T-helper 2 cell treated with Interferon-gamma antibody and Interleukin-4, amounts not matched to agents 100 ng/mL and 5 ng/mL, for 36 hours (primary cell): ENCODE measurements around the gene PPP1R27. TPM values are rescaled to one million over a fixed set of nuclear protein-coding genes. Genes with fewer than 3 reads are reported as not detected.

ENCODE experiments used
- intact Hi-C: fragments of 100-400 bp; cut with micrococcal nuclease; formaldehyde crosslinking; loops from one replicate; pipeline ENCODE4 v1.15.1; 2023
- total RNA-seq: library from RNA; stranded (reverse); gene quantifications from 2 replicates; pipeline ENCODE4 v1.2.3, GENCODE V29; 2022

Gene PPP1R27
- total RNA-seq, 1 donor from 2014 or later, result not detected

GRCh38 chr17:81863123-81863675, 28.3 kb upstream of the PPP1R27 start:
- intact Hi-C loops, result loop anchor here (5.0 kb wide), 2 partner anchors 151 to 351 kb away; partner anchors contain the start of genes ACTG1 and SLC25A10

DNA sequence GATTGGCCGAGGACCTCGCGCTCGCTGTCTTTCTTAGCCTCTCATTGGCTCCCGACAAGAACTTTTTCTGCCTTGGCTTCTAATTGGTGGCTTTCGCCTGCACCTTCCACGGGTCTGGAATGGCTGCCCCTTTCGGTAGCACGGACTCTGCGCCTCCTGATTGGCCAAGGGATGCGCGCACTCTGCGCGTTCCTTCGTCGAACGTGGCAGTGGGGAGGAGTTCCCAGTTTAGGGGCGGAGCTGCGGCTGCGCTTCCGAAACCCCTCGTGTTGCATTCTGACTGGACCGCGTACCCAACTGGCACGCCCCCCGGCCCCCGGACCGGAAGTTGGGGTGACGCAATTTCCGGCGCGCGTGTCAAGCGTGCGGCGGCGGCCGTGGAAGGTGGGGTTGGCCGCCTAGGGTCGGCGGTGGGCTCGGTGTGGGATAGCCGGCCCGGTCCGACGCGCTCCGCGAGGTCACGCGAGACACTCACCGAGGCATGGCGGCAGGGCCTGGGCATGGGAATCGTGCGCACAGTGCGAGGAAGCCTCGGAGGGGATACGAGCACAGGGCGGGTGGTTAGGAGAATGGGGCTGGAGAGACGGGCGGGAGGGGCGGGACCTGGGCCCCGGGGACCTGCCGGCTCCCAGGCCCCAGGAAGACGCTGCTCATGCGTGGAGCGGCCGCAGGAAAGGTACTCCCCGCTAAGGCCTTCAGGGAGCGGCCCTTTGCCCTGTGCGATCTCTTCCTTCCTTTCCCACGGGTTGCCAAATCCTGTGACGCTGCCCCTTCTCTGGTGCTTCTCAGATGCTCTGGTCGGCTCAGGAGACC, 26.1 kb upstream of the PPP1R27 start:
- intact Hi-C loops, result loop anchor here (1.0 to 5.0 kb wide), 7 partner anchors 10 to 349 kb away; partner anchors contain the start of genes ACTG1, ALYREF, ANAPC11 and ARHGDIA

GRCh38 chr17:81859906-81860755, 25.3 kb upstream of the PPP1R27 start, which contains the start of gene P4HB:
Gene P4HB (minus strand): TSS chr17:81860535. CDS start chr17:81860471, 64 bp downstream.
- intact Hi-C loops, result loop anchor here (1.0 to 5.0 kb wide), 6 partner anchors 27 to 348 kb away; partner anchors contain the start of genes ACTG1, ALYREF, ANAPC11 and MAFG

GRCh38 chr17:81858967-81859905, 24.4 kb upstream of the PPP1R27 start:
- intact Hi-C loops, result no loop called here

DNA sequence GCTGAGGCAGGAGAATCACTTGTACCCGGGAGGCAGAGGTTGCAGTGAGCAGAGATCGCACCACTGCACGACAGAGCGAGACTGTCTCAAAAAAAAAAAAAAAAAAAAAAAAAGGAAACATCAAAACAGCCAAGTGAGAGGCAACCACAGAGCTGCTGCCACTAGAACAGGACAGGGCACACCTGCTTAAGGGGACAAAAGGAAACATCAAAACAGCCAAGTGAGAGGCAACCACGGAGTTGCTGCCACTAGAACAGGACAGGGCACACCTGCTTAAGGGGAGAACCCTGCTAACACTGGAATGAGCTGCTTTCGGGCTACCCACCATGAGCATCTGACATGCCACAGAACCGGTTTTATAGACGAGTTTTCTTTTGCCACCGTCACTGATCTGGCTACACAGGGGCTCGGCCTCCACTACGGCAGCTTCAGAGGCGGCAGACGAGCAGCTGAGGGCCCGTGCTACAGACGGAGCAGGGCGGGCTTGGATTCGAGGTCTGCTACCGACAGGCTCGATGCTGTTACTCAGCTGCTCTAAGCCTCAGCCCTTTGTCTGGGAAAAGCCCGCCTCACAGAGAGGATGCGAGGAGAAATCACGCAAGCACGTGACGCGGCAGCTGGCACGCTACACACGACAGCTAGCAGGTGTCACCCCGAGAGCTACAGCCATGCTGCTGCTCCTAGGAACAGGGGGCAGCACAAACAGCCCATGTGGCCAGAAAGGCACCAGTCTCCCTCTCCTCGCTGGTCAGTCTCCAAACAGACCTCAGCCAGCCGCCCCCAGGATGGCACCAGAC, 23.5 kb upstream of the PPP1R27 start:
- intact Hi-C loops, result no loop called here

- intact Hi-C loops, result no loop called here
Observed at GRCh38 chr17:81854974-81855774, 20.3 kb upstream of the PPP1R27 start.

DNA sequence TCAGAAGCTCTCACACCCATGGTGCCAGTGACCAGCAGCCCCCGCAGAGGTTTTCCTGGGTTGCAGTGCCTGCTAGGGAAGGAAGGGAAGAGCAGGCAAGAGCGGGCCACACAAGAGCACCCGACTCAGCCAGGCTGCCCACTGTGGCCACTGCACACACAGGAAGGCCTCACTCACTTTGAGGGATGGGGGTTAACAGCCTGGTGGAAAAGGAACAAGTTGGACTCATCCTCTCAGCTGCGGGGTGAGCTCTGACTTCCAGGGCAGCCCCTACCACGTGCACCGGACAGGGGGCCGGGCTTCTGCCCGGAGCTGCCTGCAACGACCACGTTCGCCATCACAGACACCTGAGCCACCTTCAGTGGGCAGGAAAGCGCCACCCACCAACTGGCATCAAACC, 17.4 kb upstream of the PPP1R27 start:
- intact Hi-C loops, result no loop called here

- intact Hi-C loops, result no loop called here
Observed at GRCh38 chr17:81851423-81851822, 16.6 kb upstream of the PPP1R27 start.

DNA sequence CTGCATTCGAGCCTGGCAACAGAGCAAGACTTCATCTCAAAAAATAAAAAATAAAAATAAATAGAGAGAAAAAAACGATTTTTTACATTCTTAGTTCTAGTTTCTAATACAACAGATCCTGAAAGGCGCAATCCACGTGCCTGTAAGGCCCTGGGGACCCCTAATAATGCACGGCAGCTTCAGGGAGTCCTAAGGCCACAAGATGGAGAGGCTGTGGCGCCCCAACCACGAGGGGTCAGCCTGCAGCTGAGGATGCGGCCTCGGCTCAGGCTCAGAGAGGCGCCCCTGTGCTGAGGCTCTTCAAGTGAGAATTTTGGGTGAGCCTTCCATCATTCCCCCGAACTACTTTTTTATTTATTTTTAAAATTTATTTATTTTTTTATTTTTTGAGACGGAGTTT, 14.6 kb upstream of the PPP1R27 start:
- intact Hi-C loops, result no loop called here

- intact Hi-C loops, result no loop called here
Observed at GRCh38 chr17:81846743-81847689, 12.2 kb upstream of the PPP1R27 start.

DNA sequence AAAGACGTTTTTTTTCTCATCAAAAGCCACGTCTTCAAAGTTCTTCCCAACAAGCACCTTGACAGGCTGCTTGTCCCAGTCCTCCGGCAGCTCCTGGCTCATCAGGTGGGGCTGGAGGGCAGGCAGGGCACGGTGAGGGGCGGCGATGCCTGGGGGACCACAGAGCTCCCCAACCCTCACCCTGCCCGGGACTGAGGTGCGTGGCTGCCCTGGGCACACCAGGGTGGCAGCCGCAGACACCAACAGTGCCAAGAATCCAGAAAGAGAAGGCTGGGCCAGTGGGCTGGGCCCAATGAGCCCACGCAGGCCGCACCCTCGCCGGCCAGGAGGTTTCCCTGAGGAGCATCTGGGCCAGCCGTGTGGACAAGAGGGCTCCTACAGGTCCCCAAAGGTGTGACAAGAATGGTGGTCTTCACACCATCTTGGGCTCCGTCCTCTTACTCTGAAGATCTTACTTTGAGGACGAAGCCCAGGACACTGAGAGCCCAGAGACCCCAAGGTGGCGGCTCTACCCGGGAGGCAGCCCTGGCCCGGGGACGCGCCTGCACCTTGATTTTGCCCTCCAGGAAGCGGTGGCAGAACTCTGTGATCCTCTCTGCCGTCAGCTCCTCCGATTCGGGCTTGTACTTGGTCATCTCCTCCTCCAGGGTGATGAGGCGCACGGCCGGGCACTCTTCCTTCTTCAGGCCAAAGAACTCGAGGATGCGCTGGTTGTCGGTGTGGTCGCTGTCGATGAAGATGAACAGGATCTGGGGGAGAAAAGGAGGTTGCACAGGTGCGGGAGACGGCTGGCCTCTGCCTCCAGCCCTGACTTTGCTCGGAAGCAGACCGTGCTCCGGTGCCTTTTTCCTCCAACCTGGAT, 11.3 kb upstream of the PPP1R27 start:
- intact Hi-C loops, result no loop called here

DNA sequence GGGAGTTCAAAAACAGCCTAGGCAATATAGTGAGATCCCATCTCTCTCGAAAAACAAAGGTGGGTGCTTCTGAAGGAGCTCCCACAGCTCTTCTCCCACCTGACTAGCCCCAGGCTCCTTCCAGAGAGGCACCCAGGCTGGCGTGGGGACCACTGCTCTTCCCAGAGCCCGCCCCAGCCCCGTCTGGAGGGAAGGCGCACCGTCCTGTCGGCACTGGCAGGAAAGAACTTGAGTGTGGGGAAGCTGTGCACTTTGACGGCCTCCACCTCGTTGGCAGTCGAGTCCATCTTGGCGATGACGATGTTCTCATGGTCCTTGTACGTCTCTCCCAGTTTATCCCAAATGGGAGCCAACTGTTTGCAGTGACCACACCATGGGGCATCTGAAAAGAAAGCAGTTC, 10.5 kb upstream of the PPP1R27 start:
- intact Hi-C loops, result no loop called here

GRCh38 chr17:81844887-81845286, 10.0 kb upstream of the PPP1R27 start:
- intact Hi-C loops, result no loop called here

DNA sequence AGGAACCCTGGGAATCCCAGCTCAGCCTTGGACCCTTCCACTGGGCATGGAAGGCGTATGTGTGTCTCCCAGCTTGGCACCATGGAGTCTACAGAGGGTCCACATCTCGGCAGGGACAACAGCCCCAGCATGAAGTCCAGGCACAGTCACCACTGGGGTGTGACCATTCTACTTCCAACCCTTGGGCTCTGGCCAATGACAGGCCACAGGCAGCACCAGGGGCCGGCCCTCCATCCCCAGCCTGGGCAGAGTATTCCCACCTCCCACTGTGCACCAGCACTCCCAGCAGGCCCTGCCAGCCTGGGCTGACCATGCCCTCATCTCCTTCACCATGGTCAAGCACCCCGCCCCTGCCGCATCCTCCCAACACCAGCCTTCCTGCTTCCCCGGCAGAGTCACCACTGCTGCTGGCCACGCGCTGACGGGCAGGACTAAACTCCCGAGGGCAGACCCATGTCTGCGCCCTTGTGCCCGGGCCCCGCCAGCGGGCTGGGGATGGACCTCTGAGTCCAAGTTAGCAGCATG, 9.5 kb upstream of the PPP1R27 start:
- intact Hi-C loops, result no loop called here

DNA sequence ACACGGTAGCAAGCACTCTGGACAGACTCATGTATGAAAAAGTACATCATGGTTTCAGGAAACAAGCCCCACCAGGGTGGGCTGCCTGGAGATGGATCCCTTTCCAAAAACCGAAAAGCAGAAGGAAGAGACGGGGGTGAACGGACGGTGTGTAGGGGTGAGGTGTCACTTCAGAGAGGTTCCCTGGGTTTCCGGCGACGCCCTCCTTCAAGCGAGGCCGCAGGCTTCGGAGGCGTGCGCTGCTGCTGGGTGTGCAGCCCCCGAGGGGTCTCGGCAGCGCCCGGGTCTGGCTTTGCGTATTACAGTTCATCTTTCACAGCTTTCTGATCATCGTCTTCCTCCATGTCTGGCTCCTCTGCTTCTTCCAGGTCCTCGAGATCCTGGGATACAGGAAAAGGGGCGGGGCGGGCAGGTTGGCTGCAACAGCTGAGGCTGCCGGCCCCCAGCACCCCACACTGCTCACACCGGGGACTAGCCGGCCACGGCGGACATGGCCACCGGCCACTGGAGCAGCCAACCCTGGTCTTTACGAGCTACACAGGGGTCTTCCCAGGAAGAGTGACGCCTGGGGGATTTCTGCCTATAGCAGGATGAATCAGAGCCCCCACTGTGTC, 9.0 kb upstream of the PPP1R27 start:
- intact Hi-C loops, result no loop called here
